Left lung (tissue), 10 donors: Measurements from ENCODE around the gene CARS2. TPM values are rescaled to one million over a fixed set of nuclear protein-coding genes. Genes with fewer than 3 reads are reported as not detected.
"Not testable (repeated sequence)": the region's sequence is repeated elsewhere in the genome, so short reads cannot be mapped to it uniquely, and the experiment has no call there.

ENCODE experiments used
- ATAC-seq: fragments of 200-7000 bp; cut with Tn5 transposase; one replicate; pipeline ENCODE4 v1.9.1; 2020; ENCODE audit warnings: moderate library complexity
- DNase-seq, 4 donors: peaks; one replicate each; pipeline ENCODE4 v3.0.0-alpha.2; 2013 to 2020
- H3K27ac ChIP-seq, 2 donors: fragments of 200-600 bp; sonication (generic) in 1 of 2; one replicate each; pipeline versions ENCODE4 v1.5.0 to v1.8.0; 2020 to 2021
- H3K27me3 ChIP-seq, 2 donors: fragments of 200-600 bp; sonication (generic) in 1 of 2; one replicate each; pipeline versions ENCODE4 v1.5.0 to v1.8.0; 2020 to 2021
- H3K36me3 ChIP-seq, 2 donors: fragments of 200-600 bp; sonication (generic) in 1 of 2; one replicate each; pipeline versions ENCODE4 v1.5.0 to v1.8.0; 2020 to 2021
- H3K4me1 ChIP-seq, 2 donors: fragments of 200-600 bp; one replicate each; pipeline ENCODE4 v1.8.0; 2021
- H3K4me3 ChIP-seq, 2 donors: fragments of 200-600 bp; sonication (generic) in 1 of 2; one replicate each; pipeline versions ENCODE4 v1.5.0 to v1.8.0; 2020 to 2021; ENCODE audit warnings: mild to moderate bottlenecking in 1 of 2
- H3K9me3 ChIP-seq, 2 donors: fragments of 200-600 bp; sonication (generic) in 1 of 2; one replicate each; pipeline versions ENCODE4 v1.5.0 to v1.8.0; 2020 to 2021
- CTCF ChIP-seq, 2 donors: fragments of 200-600 bp; sonication (generic) in 1 of 2; IDR thresholded peaks; one replicate each; pipeline versions ENCODE4 v1.5.0 to v1.8.0; 2021; ENCODE audit warnings: antibody characterized with exemption in 2 of 2
- intact Hi-C, 2 donors: fragments of 100-400 bp; cut with DNase I; formaldehyde crosslinking; loops; one replicate each; pipeline versions ENCODE4 v1.11.2 to v1.14.2; 2022
- polyA plus RNA-seq, 6 donors: library from polyadenylated mRNA; unstranded; fragments of 120-200 nt; gene quantifications; one replicate each; pipeline ENCODE4 v1.2.1, GENCODE V29; 2013; ENCODE audit not compliant: insufficient read length in 6 of 6
- total RNA-seq, 2 donors: library from RNA; stranded (reverse); fragmentation: NEBNext Ultra II Directional; extraction: Animal tissue kit (Norgen Biotek cat#: 25700); gene quantifications; one replicate each; pipeline ENCODE4 v1.2.1, GENCODE V29; 2021
- donor health status: DM: no; HTN: yes; CAD: no.
- donor health status: DM: no; HTN: no; CAD: no.

The CARS2 gene
- total and polyA plus RNA-seq, 8 donors: 61.9 to 79.8 (median 71.3) TPM

- peak; percentile 82 to 95 (median 92) for DNase-seq
- Histone ChIP-seq H3K27me3 (peaks cover 0 to 8% of the 10 kb centered on the region in 2 donors), H3K9me3 (no peaks in the 10 kb centered on the region), H3K27ac (peak within 1 kb of the TSS; percentile 85 to 88), H3K36me3 (no peaks in the 10 kb centered on the region), H3K4me3 (peak within 1 kb of the TSS; percentile 77 to 83), H3K4me1 (peaks cover 17 to 29% of the 10 kb centered on the region in 2 donors)
- TF ChIP-seq CTCF (IDR thresholded peaks at IDR 0.05): no peak
- ATAC-seq: peak; percentile 91
- intact Hi-C loops: no loop called here
Observed at GRCh38 chr13:110615322-110616102, 90.4 kb downstream of the CARS2 start, which contains the start of gene NAXD. NAXD (plus strand) TSS chr13:110615545; CDS start chr13:110615602, 57 bp downstream.

- Histone ChIP-seq H3K36me3 (no peaks in the 10 kb centered on the region), H3K9me3 (no peaks in the 10 kb centered on the region), H3K4me1 (peaks cover 17 to 29% of the 10 kb centered on the region in 2 donors), H3K27me3 (peaks cover 0 to 12% of the 10 kb centered on the region in 2 donors), H3K27ac (peak overlapping the region; percentile 85 to 88), H3K4me3 (peak overlapping the region; percentile 77 to 83)
- ATAC-seq (no peak), DNase-seq (peak in 1 of 4 donors; percentile 59)
- TF ChIP-seq CTCF (IDR thresholded peaks at IDR 0.05): no peak
- intact Hi-C loops: no loop called here
Observed at GRCh38 chr13:110615005-110615321, 91.0 kb downstream of the CARS2 start.

- TF ChIP-seq CTCF (IDR thresholded peaks at IDR 0.05): no peak
- Histone ChIP-seq H3K27ac (no peak overlapping the region), H3K4me3 (no peak overlapping the region), H3K4me1 (peaks cover 0 to 6% of the 10 kb centered on the region in 2 donors), H3K27me3 (peaks cover 0 to 12% of the 10 kb centered on the region in 2 donors), H3K36me3 (no peaks in the 10 kb centered on the region), H3K9me3 (no peaks in the 10 kb centered on the region)
- DNase-seq (no peak), ATAC-seq (no peak)
- intact Hi-C loops: no loop called here
Observed at GRCh38 chr13:110610955-110611595, 94.8 kb downstream of the CARS2 start.

GRCh38 chr13:110607675-110608224 lies 98.2 kb downstream of the CARS2 start:
- TF ChIP-seq CTCF (IDR thresholded peaks at IDR 0.05): no peak
- Histone ChIP-seq H3K9me3 (no peaks in the 10 kb centered on the region), H3K4me3 (no peak overlapping the region), H3K4me1 (no peaks in the 10 kb centered on the region), H3K36me3 (no peaks in the 10 kb centered on the region), H3K27ac (no peak overlapping the region), H3K27me3 (peaks cover 0 to 12% of the 10 kb centered on the region in 2 donors)
- ATAC-seq (no peak), DNase-seq (no peak)
- intact Hi-C loops: no loop called here

- H3K27ac ChIP-seq, H3K36me3 ChIP-seq, H3K4me1 ChIP-seq, H3K9me3 ChIP-seq, intact Hi-C loops, H3K4me3 ChIP-seq, ATAC-seq: not testable (repeated sequence)
- H3K27me3 ChIP-seq: peaks cover 0 to 12% of the 10 kb centered on the region in 2 donors
- DNase-seq: peak in 1 of 4 donors; percentile 42
Observed at GRCh38 chr13:110606281-110606680, 99.6 kb downstream of the CARS2 start.
